Neural cell (in vitro differentiated cells): ENCODE data around the gene DPP6. TPM values are rescaled to one million over a fixed set of nuclear protein-coding genes. Genes with fewer than 3 reads are reported as not detected.

Experiments used
- H2AFZ ChIP-seq: fragments of 200-600, 300-800 bp; sonication (generic), shearing (Covaris generic); 2 replicates; pipeline ENCODE4 v1.6.0; 2014; ENCODE audit warnings: low read depth, mild to moderate bottlenecking, antibody characterized with exemption, low read length, moderate library complexity
- H3F3A ChIP-seq: fragments of 200-600 bp; shearing (Covaris generic); 2 replicates; pipeline ENCODE4 v1.6.1; 2016; ENCODE audit warnings: mild to moderate bottlenecking, moderate library complexity, mixed read lengths, antibody characterized with exemption, low read length; ENCODE audit not compliant: insufficient read depth, poor library complexity, severe bottlenecking
- H3K27ac ChIP-seq: fragments of 200-600, 300-800 bp; sonication (generic), shearing (Covaris generic); 2 replicates; pipeline ENCODE4 v1.5.1; 2014; ENCODE audit warnings: mild to moderate bottlenecking, low read length, moderate library complexity
- H3K27me3 ChIP-seq: fragments of 300-800, 200-600 bp; sonication (generic), shearing (Covaris generic); 2 replicates; pipeline ENCODE4 v1.6.0; 2014; ENCODE audit warnings: mild to moderate bottlenecking, low read depth, low read length, moderate library complexity; ENCODE audit not compliant: insufficient read depth
- H3K36me3 ChIP-seq: fragments of 300-800, 200-600 bp; sonication (generic), shearing (Covaris generic); 2 replicates; pipeline ENCODE4 v1.5.1; 2014; ENCODE audit warnings: mild to moderate bottlenecking, antibody characterized with exemption, low read length, moderate library complexity; ENCODE audit not compliant: insufficient read depth
- H3K4me2 ChIP-seq: fragments of 300-800, 200-600 bp; sonication (generic), shearing (Covaris generic); 2 replicates; pipeline ENCODE4 v1.6.0; 2014; ENCODE audit warnings: mild to moderate bottlenecking, low read length
- H3K4me3 ChIP-seq: fragments of 300-800, 200-600 bp; sonication (generic), shearing (Covaris generic); 2 replicates; pipeline ENCODE4 v1.5.1; 2014; ENCODE audit warnings: mild to moderate bottlenecking, low read length, moderate library complexity
- H3K79me2 ChIP-seq: fragments of 200-600 bp; shearing (Covaris generic); replicated peaks from 2 replicates; pipeline ENCODE4 v1.6.0; 2014; ENCODE audit warnings: mild to moderate bottlenecking, low read length, moderate library complexity; ENCODE audit not compliant: insufficient read depth
- H3K9ac ChIP-seq: fragments of 300-800, 200-600 bp; sonication (generic), shearing (Covaris generic); 2 replicates; pipeline ENCODE4 v1.6.1; 2016; ENCODE audit warnings: mild to moderate bottlenecking, low read length, mixed read lengths
- H3K9me2 ChIP-seq: fragments of 200-600 bp; shearing (Covaris generic); 2 replicates; pipeline ENCODE4 v1.6.1; 2016; ENCODE audit warnings: mild to moderate bottlenecking, low read length, mixed read lengths; ENCODE audit not compliant: insufficient read depth
- H3K9me3 ChIP-seq: fragments of 200-600, 300-800 bp; sonication (generic), shearing (Covaris generic); 2 replicates; pipeline ENCODE4 v1.6.1; 2016; ENCODE audit warnings: mild to moderate bottlenecking, mixed run types, low read length, moderate library complexity, mixed read lengths
- H4K20me1 ChIP-seq: fragments of 200-600 bp; shearing (Covaris generic); 2 replicates; pipeline ENCODE4 v1.6.1; 2016; ENCODE audit warnings: mild to moderate bottlenecking, mixed run types; ENCODE audit not compliant: insufficient read depth
- EP300 ChIP-seq: fragments of 450-650 bp; conservative IDR thresholded peaks from 2 replicates; pipeline ENCODE4 v1.6.1; 2014; ENCODE audit warnings: antibody characterized with exemption, mild to moderate bottlenecking, moderate library complexity; ENCODE audit not compliant: poor library complexity, severe bottlenecking
- EZH2 ChIP-seq: fragments of 200-600, 300-800 bp; shearing (Covaris generic), sonication (generic); IDR thresholded peaks from 2 replicates; pipeline ENCODE4 v1.6.1; 2014; ENCODE audit warnings: antibody characterized with exemption, low read length, borderline replicate concordance, mild to moderate bottlenecking; ENCODE audit not compliant: insufficient read depth, poor library complexity, severe bottlenecking
- MXI1 ChIP-seq: fragments of 450-650 bp; conservative IDR thresholded peaks from 2 replicates; pipeline ENCODE4 v1.6.1; 2014; ENCODE audit warnings: antibody characterized with exemption, mild to moderate bottlenecking; ENCODE audit not compliant: poor library complexity, severe bottlenecking
- POLR2AphosphoS5 ChIP-seq: IDR thresholded peaks from 2 replicates; pipeline ENCODE4 v1.6.1; 2012
- RAD21 ChIP-seq: fragments of 450-650 bp; conservative IDR thresholded peaks from 2 replicates; pipeline ENCODE4 v1.6.1; 2014; ENCODE audit warnings: antibody characterized with exemption, mild to moderate bottlenecking, moderate library complexity
- SMC3 ChIP-seq: fragments of 450-650 bp; conservative IDR thresholded peaks from 2 replicates; pipeline ENCODE4 v1.6.1; 2014; ENCODE audit warnings: antibody characterized with exemption, mild to moderate bottlenecking, moderate library complexity; ENCODE audit not compliant: poor library complexity
- TAF1 ChIP-seq: IDR thresholded peaks from 2 replicates; pipeline ENCODE4 v1.6.1; 2012; ENCODE audit warnings: low read depth
- polyA plus RNA-seq: library from polyadenylated mRNA; depleted of rRNA; stranded (reverse); fragments of >200 nt; gene quantifications from 2 replicates; pipeline ENCODE4 v1.2.3, GENCODE V29; 2014
- TF ChIP-seq, protein P1 (sequence below): fragments of 450-650 bp; IDR thresholded peaks from 2 replicates; pipeline ENCODE4 v1.5.1; 2014; ENCODE audit warnings: antibody characterized with exemption, mild to moderate bottlenecking, moderate library complexity; ENCODE audit not compliant: poor library complexity, severe bottlenecking
- TF ChIP-seq, protein P2 (sequence below): IDR thresholded peaks from 2 replicates; pipeline ENCODE4 v1.6.1; 2012; ENCODE audit warnings: borderline replicate concordance

The DPP6 gene
- polyA plus RNA-seq, 1 donor from 2014 or later, result 20.4 TPM

DNA sequence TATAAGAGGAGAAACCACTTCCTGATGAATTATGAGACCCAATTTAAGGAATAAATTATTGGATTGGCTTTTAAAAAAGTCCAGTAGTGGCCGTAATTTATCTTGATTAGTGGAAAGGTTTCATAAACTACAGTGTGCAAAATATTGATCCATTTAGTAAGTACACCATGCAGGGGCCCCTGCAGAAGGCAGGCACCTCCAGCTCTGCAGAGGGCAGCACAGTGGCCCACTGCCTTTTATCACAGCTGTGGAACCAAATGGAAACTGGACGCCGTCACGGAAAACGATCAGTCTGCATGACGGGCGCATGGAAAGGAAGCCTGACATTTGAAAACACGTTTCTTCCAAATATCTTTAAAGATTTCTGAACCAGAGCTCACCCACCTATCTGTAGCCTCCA is 204.0 kb downstream of the DPP6 start:
- Histone ChIP-seq H3K9me2 (no peaks in the 10 kb centered on the region), H2AFZ (no peak overlapping the region), H3K9me3 (no peaks in the 10 kb centered on the region), H3K27me3 (no peaks in the 10 kb centered on the region), H3K36me3 (no peaks in the 10 kb centered on the region), H3K9ac (no peak overlapping the region), H4K20me1 (no peaks in the 10 kb centered on the region), H3K79me2 (no peaks in the 10 kb centered on the region), H3K27ac (no peak overlapping the region), H3K4me3 (no peak overlapping the region), H3F3A (no peaks in the 10 kb centered on the region), H3K4me2 (no peak overlapping the region)
- TF ChIP-seq, protein P1, sequence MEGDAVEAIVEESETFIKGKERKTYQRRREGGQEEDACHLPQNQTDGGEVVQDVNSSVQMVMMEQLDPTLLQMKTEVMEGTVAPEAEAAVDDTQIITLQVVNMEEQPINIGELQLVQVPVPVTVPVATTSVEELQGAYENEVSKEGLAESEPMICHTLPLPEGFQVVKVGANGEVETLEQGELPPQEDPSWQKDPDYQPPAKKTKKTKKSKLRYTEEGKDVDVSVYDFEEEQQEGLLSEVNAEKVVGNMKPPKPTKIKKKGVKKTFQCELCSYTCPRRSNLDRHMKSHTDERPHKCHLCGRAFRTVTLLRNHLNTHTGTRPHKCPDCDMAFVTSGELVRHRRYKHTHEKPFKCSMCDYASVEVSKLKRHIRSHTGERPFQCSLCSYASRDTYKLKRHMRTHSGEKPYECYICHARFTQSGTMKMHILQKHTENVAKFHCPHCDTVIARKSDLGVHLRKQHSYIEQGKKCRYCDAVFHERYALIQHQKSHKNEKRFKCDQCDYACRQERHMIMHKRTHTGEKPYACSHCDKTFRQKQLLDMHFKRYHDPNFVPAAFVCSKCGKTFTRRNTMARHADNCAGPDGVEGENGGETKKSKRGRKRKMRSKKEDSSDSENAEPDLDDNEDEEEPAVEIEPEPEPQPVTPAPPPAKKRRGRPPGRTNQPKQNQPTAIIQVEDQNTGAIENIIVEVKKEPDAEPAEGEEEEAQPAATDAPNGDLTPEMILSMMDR, result no peak
- no peak for TF ChIP-seq EZH2
- TF ChIP-seq RAD21, result no peak
- TF ChIP-seq TAF1, result no peak
- no peak for TF ChIP-seq MXI1
- TF ChIP-seq EP300, result no peak
- TF ChIP-seq POLR2AphosphoS5, result no peak
- TF ChIP-seq, protein P2, sequence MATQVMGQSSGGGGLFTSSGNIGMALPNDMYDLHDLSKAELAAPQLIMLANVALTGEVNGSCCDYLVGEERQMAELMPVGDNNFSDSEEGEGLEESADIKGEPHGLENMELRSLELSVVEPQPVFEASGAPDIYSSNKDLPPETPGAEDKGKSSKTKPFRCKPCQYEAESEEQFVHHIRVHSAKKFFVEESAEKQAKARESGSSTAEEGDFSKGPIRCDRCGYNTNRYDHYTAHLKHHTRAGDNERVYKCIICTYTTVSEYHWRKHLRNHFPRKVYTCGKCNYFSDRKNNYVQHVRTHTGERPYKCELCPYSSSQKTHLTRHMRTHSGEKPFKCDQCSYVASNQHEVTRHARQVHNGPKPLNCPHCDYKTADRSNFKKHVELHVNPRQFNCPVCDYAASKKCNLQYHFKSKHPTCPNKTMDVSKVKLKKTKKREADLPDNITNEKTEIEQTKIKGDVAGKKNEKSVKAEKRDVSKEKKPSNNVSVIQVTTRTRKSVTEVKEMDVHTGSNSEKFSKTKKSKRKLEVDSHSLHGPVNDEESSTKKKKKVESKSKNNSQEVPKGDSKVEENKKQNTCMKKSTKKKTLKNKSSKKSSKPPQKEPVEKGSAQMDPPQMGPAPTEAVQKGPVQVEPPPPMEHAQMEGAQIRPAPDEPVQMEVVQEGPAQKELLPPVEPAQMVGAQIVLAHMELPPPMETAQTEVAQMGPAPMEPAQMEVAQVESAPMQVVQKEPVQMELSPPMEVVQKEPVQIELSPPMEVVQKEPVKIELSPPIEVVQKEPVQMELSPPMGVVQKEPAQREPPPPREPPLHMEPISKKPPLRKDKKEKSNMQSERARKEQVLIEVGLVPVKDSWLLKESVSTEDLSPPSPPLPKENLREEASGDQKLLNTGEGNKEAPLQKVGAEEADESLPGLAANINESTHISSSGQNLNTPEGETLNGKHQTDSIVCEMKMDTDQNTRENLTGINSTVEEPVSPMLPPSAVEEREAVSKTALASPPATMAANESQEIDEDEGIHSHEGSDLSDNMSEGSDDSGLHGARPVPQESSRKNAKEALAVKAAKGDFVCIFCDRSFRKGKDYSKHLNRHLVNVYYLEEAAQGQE, result no peak
- TF ChIP-seq SMC3, result no peak

DNA sequence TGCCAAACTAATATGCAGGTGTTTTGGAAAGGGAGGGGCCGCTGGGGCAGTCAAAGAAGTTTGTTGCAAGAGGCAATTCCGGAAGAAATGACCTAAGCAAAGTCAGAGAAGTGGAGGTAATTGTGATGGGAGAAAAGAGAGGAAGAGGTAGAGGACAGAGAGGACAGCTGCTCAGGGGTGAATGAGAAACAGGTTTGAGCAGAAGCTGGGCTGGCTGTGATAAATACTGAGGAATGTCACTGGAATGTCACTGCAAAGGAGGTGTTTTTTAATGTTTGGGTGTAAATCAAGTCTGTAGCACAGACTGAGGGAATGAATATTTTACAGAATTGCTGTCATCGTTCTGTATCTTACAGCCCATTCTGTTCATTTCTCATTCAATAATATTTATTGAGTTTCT is 207.2 kb downstream of the DPP6 start:
- Histone ChIP-seq H3K79me2 (no peaks in the 10 kb centered on the region), H3K27ac (no peak overlapping the region), H2AFZ (no peak overlapping the region), H3K9ac (no peak overlapping the region), H3K4me2 (no peak overlapping the region), H3K9me2 (no peaks in the 10 kb centered on the region), H3K4me3 (no peak overlapping the region), H4K20me1 (no peaks in the 10 kb centered on the region), H3F3A (no peaks in the 10 kb centered on the region), H3K9me3 (no peaks in the 10 kb centered on the region), H3K27me3 (no peaks in the 10 kb centered on the region), H3K36me3 (no peaks in the 10 kb centered on the region)
- TF ChIP-seq MXI1 (no peak), TAF1 (no peak), SMC3 (no peak), RAD21 (no peak), EP300 (no peak), POLR2AphosphoS5 (no peak), EZH2 (no peak)
- TF ChIP-seq, protein P1, result no peak
- TF ChIP-seq, protein P2, result no peak
